Measurements from ENCODE around the gene MOBP. TPM values are rescaled to one million over a fixed set of nuclear protein-coding genes. Genes with fewer than 3 reads are reported as not detected.

The MOBP gene
- total and polyA plus RNA-seq, 9 of the 15 experiments (the other 6 are each of a cell fraction or from before 2014, with no cell fraction given) = 0.09 to 0.33 (median 0.11) TPM; not detected in 4

GRCh38 chr3:39432342-39432741 is 35.1 kb upstream of the MOBP start:
- POLR2A ChIA-PET = no interaction called here
- H3K79me2 ChIP-seq (ENCODE audit: control insufficient read depth, insufficient read depth, low read length) = no peaks in the 10 kb centered on the region
- no peak overlapping the region for H2AFZ ChIP-seq (ENCODE audit: low read depth, low read length)
- H3K9me1 ChIP-seq (ENCODE audit: control insufficient read depth, insufficient read depth, low read length) = no peaks in the 10 kb centered on the region
- DNase-seq (ENCODE audit: extremely low read depth in 1 of 4, low spot score in 3 of 4) (no peak), FAIRE-seq (no peak), ATAC-seq (no peak)
- BruUV-seq (replicated peaks) = no TSS peak
- no peak overlapping the region for H3K4me3 ChIP-seq
- H3K27me3 ChIP-seq (ENCODE audit: control insufficient read depth in 2 of 2, insufficient read depth in 2 of 2, low read length in 2 of 2) = peaks cover 27 to 50% of the 10 kb centered on the region in 2 experiments
- no peak overlapping the region for H3K4me2 ChIP-seq (ENCODE audit: insufficient read depth, low read length)
- peaks cover 0 to 4% of the 10 kb centered on the region in 2 experiments; a peak in 2 of 5 replicates for H3K4me1 ChIP-seq (replicated peaks in 1 of 2; ENCODE audit: control insufficient read depth in 2 of 2, insufficient read depth in 2 of 2, low read length in 2 of 2)
- intact Hi-C loops (cut with micrococcal nuclease) (no loop called here), in situ Hi-C loops (cut with MboI) (no loop called here)
- no peaks in the 10 kb centered on the region for H3K9me3 ChIP-seq (replicated peaks; ENCODE audit: control insufficient read depth, insufficient read depth, low read depth, low read length)
- WGBS (ENCODE audit: insufficient coverage, low coverage, missing lambda C conversion rate) = 2% methylated on average over 5 of the region's 5 CpGs
- TF ChIP-seq NFE2 (IDR thresholded peaks at IDR 0.05; ENCODE audit: low read depth) (0 out of 2 replicates have a peak, but pooled peaks have one; percentile 22), ZFX (CRISPR knock-in tag; IDR thresholded peaks at IDR 0.05) (no peak), MTA2 (IDR thresholded peaks at IDR 0.05; ENCODE audit: low read depth) (no peak), FOSL1 (tag; conservative IDR thresholded peaks at IDR 0.05) (peak; percentile 31; the same call in 1 of the 2 replicates)
- no peak overlapping the region for H3K27ac ChIP-seq (ENCODE audit: extremely low read depth, low read depth, low read length)
- H3K36me3 ChIP-seq (ENCODE audit: control insufficient read depth, insufficient read depth, low read length) = no peaks in the 10 kb centered on the region
- no peak overlapping the region for H3K9ac ChIP-seq (ENCODE audit: insufficient read depth in 1 of 2, low read depth in 2 of 2, low read length in 2 of 2)
- CTCF ChIA-PET (ENCODE audit: low intra/inter-chr PET ratio) = no interaction called here
- H4K20me1 ChIP-seq (replicated peaks; ENCODE audit: control insufficient read depth, insufficient read depth, low read length) = no peaks in the 10 kb centered on the region

GRCh38 chr3:39433642-39434041 is 33.8 kb upstream of the MOBP start:
- ChIA-PET CTCF (ENCODE audit: low intra/inter-chr PET ratio) (no interaction called here), POLR2A (interaction anchor here (0.6 to 2.2 kb wide), 4 partner anchors 17 to 247 kb away, joined by 4 to 7 read pairs (median 6); no protein-coding TSS in a partner anchor)
- H3K4me1 ChIP-seq (replicated peaks in 1 of 2; ENCODE audit: control insufficient read depth in 2 of 2, insufficient read depth in 2 of 2, low read length in 2 of 2) = peaks cover 0 to 4% of the 10 kb centered on the region in 2 experiments; a peak in 2 of 5 replicates
- H3K9me3 ChIP-seq (replicated peaks; ENCODE audit: control insufficient read depth, insufficient read depth, low read depth, low read length) = no peaks in the 10 kb centered on the region
- H4K20me1 ChIP-seq (replicated peaks; ENCODE audit: control insufficient read depth, insufficient read depth, low read length) = no peaks in the 10 kb centered on the region
- ATAC-seq (no peak), FAIRE-seq (no peak), DNase-seq (ENCODE audit: extremely low read depth in 1 of 4, low spot score in 3 of 4) (no peak)
- no peaks in the 10 kb centered on the region for H3K79me2 ChIP-seq (ENCODE audit: control insufficient read depth, insufficient read depth, low read length)
- no peak overlapping the region for H3K27ac ChIP-seq (ENCODE audit: extremely low read depth, low read depth, low read length)
- H3K4me2 ChIP-seq (ENCODE audit: insufficient read depth, low read length) = no peak overlapping the region
- 11% methylated on average over 3 of the region's 3 CpGs for WGBS (ENCODE audit: insufficient coverage, low coverage, missing lambda C conversion rate)
- no peaks in the 10 kb centered on the region for H3K36me3 ChIP-seq (ENCODE audit: control insufficient read depth, insufficient read depth, low read length)
- BruUV-seq (replicated peaks) = no TSS peak
- H3K9me1 ChIP-seq (ENCODE audit: control insufficient read depth, insufficient read depth, low read length) = no peaks in the 10 kb centered on the region
- peaks cover 22 to 46% of the 10 kb centered on the region in 2 experiments for H3K27me3 ChIP-seq (ENCODE audit: control insufficient read depth in 2 of 2, insufficient read depth in 2 of 2, low read length in 2 of 2)
- TF ChIP-seq ZKSCAN1 (IDR thresholded peaks at IDR 0.05; ENCODE audit: low read depth, low read length) (no peak), ZHX1 (conservative IDR thresholded peaks at IDR 0.05; ENCODE audit: low read length) (no peak), ARID2 (IDR thresholded peaks at IDR 0.05) (no peak), PHF8 (IDR thresholded peaks at IDR 0.05; ENCODE audit: borderline replicate concordance, low read length) (no peak)
- no peak overlapping the region for H3K4me3 ChIP-seq
- intact Hi-C loops (cut with micrococcal nuclease) (no loop called here), in situ Hi-C loops (cut with MboI) (no loop called here)
- no peak overlapping the region for H2AFZ ChIP-seq (ENCODE audit: low read depth, low read length)
- H3K9ac ChIP-seq (ENCODE audit: insufficient read depth in 1 of 2, low read depth in 2 of 2, low read length in 2 of 2) = no peak overlapping the region

Data from K562 (cell line).